GM10266 (cell line): ENCODE measurements around the gene FOXJ1.
A peak's percentile ranks its signal among the peaks of the same experiment; 100 is the strongest.

Experiments
- DNase-seq: peaks from one replicate; pipeline ENCODE4 v3.0.0; 2012; ENCODE audit errors: extremely low spot score
- TF ChIP-seq, protein P1 (sequence below): IDR thresholded peaks from 2 replicates; pipeline ENCODE4 v1.5.1; 2012; ENCODE audit warnings: mild to moderate bottlenecking, low read depth; ENCODE audit not compliant: control insufficient read depth, insufficient read depth; ENCODE audit errors: missing control alignments

FOXJ1 gene

GRCh38 chr17:76104140-76104895 is 36.7 kb downstream of the FOXJ1 start:
- DNase-seq = no peak
- TF ChIP-seq, protein P1, sequence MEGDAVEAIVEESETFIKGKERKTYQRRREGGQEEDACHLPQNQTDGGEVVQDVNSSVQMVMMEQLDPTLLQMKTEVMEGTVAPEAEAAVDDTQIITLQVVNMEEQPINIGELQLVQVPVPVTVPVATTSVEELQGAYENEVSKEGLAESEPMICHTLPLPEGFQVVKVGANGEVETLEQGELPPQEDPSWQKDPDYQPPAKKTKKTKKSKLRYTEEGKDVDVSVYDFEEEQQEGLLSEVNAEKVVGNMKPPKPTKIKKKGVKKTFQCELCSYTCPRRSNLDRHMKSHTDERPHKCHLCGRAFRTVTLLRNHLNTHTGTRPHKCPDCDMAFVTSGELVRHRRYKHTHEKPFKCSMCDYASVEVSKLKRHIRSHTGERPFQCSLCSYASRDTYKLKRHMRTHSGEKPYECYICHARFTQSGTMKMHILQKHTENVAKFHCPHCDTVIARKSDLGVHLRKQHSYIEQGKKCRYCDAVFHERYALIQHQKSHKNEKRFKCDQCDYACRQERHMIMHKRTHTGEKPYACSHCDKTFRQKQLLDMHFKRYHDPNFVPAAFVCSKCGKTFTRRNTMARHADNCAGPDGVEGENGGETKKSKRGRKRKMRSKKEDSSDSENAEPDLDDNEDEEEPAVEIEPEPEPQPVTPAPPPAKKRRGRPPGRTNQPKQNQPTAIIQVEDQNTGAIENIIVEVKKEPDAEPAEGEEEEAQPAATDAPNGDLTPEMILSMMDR = no peak

- TF ChIP-seq, protein P1 = no peak
- DNase-seq = peak; percentile 97
These were observed 37.5 kb downstream of the FOXJ1 start, which contains the start of gene EXOC7 for GRCh38 chr17:76103274-76104139. Gene EXOC7, minus strand, starts transcription at chr17:76103787. Its CDS starts 95 bp downstream, at chr17:76103692.

- TF ChIP-seq, protein P1 = no peak
- no peak for DNase-seq
These were observed 38.1 kb downstream of the FOXJ1 start for GRCh38 chr17:76102944-76103273.

DNA sequence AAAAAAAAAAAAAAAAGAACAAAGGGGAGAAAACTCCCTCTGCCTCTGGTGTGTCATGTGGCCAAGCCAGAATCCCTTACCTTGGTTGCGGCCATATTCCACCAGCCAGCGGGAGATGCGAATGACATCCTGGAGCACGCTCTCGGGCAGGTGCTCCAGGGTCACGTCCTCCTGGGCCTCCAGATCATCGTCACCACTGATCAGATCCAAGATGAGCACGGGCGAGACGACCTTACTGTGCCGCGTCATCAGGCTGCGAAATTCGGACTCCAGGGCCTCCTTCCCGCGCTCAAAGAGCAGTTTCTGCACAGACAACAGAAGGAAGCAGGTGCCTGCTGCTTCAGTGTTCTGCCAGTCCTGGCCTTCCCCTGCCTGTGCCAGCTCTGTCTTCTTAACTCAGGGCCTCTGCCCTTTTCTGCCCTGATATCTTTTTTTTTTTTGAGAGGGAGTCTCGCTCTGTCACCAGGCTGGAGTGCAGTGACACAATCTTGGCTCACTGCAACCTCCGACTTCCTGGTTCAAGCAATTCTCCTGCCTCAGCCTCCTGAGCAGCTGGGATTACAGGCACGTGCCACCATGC is 43.2 kb downstream of the FOXJ1 start:
- DNase-seq = no peak
- TF ChIP-seq, protein P1 = no peak

DNA sequence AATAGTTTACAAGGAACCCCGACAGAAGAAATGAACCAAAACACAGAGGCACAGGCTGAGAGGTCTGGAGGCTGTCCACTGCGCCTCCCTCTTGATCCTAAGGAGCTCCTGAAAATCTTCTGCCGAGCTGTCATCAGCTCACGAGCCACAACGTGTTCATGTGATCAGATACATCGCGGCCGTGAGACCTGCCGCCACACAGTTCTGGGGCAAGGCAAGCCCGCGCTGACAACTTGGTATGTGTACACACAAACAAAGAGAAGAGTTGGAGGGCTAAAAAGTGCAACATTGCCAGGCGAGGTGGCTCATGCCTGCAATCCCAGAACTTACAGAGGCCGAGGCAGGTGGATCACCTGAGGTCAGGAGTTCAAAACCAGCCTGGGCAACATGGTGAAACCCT is 45.1 kb downstream of the FOXJ1 start:
- TF ChIP-seq, protein P1 = no peak
- no peak for DNase-seq

GRCh38 chr17:76094046-76094445 is 47.0 kb downstream of the FOXJ1 start:
- TF ChIP-seq, protein P1 = no peak
- no peak for DNase-seq
